Mucosa of rectum (tissue), 2 donors: Measurements from ENCODE around the gene COL4A2.

Experiments
- H3K27ac ChIP-seq, 2 donors: one replicate each; pipeline ENCODE4 v1.7.0; 2013; ENCODE audit warnings: inconsistent platforms in 2 of 2, low read depth in 2 of 2, low read length in 2 of 2
- H3K27me3 ChIP-seq, 2 donors: one replicate each; pipeline ENCODE4 v1.7.0; 2013; ENCODE audit warnings: low read length in 2 of 2; ENCODE audit not compliant: control insufficient read depth in 2 of 2, insufficient read depth in 2 of 2
- H3K36me3 ChIP-seq, 2 donors: one replicate each; pipeline ENCODE4 v1.7.0; 2013; ENCODE audit warnings: low read length in 2 of 2; ENCODE audit not compliant: control insufficient read depth in 2 of 2, insufficient read depth in 2 of 2
- H3K4me1 ChIP-seq, 2 donors: one replicate each; pipeline ENCODE4 v1.7.0; 2013; ENCODE audit warnings: low read length in 2 of 2, mild to moderate bottlenecking in 1 of 2; ENCODE audit not compliant: control insufficient read depth in 2 of 2, insufficient read depth in 2 of 2
- H3K4me3 ChIP-seq, 2 donors: one replicate each; pipeline ENCODE4 v1.7.0; 2013; ENCODE audit warnings: low read length in 2 of 2
- H3K9ac ChIP-seq, 2 donors: one replicate each; pipeline ENCODE4 v1.7.0; 2013; ENCODE audit warnings: low read length in 2 of 2, low read depth in 1 of 2, mild to moderate bottlenecking in 1 of 2
- H3K9me3 ChIP-seq, 2 donors: one replicate each; pipeline ENCODE4 v1.7.0; 2013; ENCODE audit warnings: low read length in 2 of 2; ENCODE audit not compliant: control insufficient read depth in 2 of 2
- donor health status: healthy.
- donor health status: Normal muscosa, but diverticular disease.

COL4A2 gene

DNA sequence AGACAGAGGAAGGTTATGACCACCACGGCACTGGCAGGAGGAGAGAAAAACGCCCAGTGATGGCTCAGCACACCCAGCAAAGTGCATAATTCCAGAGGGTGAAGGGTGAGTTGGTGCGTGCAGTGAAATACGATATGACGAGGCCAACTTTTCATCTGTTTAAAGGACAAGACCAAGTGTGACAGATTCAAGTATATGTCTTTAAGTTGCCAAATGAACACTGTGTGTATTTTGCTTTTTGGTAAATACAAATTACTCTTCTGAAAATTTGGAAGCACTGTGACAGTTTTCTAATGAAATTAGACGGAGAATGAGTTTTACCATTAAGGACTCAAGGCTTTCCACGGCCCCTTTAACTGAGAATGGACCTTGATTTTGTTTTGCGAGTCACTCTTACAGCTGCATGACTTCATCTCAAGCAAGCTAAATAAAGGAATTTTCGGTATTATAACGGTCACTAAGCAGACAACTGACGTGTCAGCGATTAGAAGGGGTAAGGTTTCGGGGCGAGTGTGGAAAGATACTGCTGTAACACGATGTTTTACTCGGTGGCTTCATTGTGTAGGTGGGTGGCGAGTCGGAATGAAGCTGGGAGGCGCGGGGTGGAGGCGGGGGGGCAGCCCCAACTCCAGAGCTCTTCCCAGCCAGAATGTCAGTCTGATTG is 22.8 kb downstream of the COL4A2 start:
- Histone ChIP-seq H3K36me3 (no peaks in the 10 kb centered on the region), H3K4me1 (peaks cover 0 to 5% of the 10 kb centered on the region in 2 donors), H3K27ac (peak overlapping the region; percentile 57 to 71), H3K9me3 (no peaks in the 10 kb centered on the region), H3K27me3 (no peaks in the 10 kb centered on the region), H3K4me3 (no peak overlapping the region), H3K9ac (no peak overlapping the region)

DNA sequence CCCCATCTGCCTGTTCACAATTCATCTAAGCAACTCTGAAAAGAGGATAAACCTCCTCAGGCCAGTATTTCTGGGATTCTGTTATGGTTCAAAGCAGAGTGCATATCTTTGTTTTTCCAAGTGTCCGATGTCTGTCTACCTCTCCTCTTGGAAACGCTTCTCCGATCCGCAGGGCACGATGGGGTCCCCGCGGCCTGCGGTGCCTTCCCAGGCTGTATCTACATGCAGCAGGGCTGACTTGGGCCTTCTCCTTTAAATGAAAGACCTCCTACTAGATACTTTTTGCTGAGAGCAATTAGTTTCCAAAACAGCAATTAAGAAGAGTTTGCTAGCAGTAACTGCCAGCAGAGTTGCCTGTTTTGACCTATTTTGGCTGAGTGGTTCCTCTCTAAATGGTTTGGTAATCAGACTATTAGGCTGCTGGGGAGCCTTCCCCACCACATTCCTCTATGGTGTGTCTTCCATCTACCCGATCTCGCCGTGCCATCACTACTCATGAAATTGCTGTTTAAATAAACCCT is 23.5 kb downstream of the COL4A2 start:
- Histone ChIP-seq H3K27ac (peak overlapping the region; percentile 57 to 71), H3K9ac (no peak overlapping the region), H3K36me3 (no peaks in the 10 kb centered on the region), H3K4me3 (no peak overlapping the region), H3K27me3 (no peaks in the 10 kb centered on the region), H3K9me3 (no peaks in the 10 kb centered on the region), H3K4me1 (peaks cover 0 to 5% of the 10 kb centered on the region in 2 donors)

DNA sequence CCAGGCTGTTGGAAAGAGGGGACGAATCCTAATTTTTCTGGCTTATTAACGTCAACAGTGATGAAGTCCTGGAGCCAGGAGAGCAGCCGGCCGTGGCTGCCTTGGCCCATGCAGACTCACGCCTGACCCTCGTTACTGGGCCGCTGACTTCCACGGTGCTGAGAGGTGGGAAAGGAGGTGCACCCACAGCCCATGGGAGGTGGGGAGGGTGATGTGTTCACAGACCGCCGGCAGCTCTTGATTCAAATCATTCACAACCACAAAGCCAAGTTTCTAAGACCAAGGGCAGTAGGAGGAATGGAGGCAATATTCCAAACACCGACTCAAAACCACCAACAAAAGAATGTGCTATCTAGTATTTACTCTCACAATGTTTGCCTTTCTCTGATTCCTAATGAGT is 24.3 kb downstream of the COL4A2 start:
- Histone ChIP-seq H3K9ac (no peak overlapping the region), H3K4me1 (peaks cover 0 to 5% of the 10 kb centered on the region in 2 donors), H3K27ac (peak overlapping the region; percentile 46 to 63)

DNA sequence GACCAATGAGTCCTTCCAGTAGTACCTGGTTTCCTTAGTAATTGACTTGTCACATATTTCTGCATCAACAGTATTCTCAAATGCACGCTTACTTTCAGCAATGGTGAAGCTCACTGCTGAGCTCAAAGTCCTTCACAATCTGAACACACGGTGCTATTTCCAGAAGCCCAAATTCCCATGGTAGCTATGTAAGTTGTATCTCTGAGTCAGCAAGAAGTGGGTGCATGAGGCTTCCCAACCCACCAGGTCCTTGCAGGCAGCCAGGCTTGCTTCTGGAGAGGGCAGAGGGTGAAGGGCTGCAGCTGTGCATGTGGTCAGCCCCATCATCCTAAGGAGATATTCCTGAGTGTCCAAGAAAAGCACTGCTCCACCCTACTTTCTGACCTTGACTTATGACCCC is 25.7 kb downstream of the COL4A2 start:
- no peak overlapping the region for H3K9ac ChIP-seq
- no peaks in the 10 kb centered on the region for H3K36me3 ChIP-seq
- no peaks in the 10 kb centered on the region for H3K27me3 ChIP-seq
- H3K4me1 ChIP-seq, result peaks cover 5 to 9% of the 10 kb centered on the region in 2 donors
- no peaks in the 10 kb centered on the region for H3K9me3 ChIP-seq
- H3K27ac ChIP-seq, result no peak overlapping the region
- H3K4me3 ChIP-seq, result no peak overlapping the region

More for the DNA sequence above, 24.3 kb downstream of the COL4A2 start:
- Histone ChIP-seq H3K4me3 (no peak overlapping the region), H3K36me3 (no peaks in the 10 kb centered on the region), H3K27me3 (no peaks in the 10 kb centered on the region), H3K9me3 (no peaks in the 10 kb centered on the region)

DNA sequence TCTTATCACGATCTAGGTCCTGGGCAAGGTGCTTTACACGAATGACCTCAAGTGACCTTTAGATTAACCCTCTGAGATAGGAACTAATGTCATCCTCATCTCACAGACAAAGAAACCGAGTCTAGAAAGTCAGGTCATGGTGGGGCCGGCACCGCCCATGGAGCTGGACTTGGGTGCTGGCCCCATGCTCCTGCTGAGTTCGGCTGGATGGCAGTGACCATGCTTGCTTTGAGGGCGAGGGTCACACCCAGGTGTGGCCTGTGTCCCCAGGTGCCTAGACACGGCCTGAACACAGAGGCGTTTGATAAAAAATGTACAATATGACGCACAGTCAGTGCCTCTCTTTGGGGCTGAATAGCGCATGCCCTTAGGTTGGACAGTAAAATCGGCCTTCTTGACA is 26.8 kb downstream of the COL4A2 start:
- no peak overlapping the region for H3K4me3 ChIP-seq
- H3K4me1 ChIP-seq, result peaks cover 5 to 9% of the 10 kb centered on the region in 2 donors
- no peaks in the 10 kb centered on the region for H3K27me3 ChIP-seq
- no peaks in the 10 kb centered on the region for H3K9me3 ChIP-seq
- H3K27ac ChIP-seq, result no peak overlapping the region
- H3K9ac ChIP-seq, result no peak overlapping the region
- no peaks in the 10 kb centered on the region for H3K36me3 ChIP-seq

DNA sequence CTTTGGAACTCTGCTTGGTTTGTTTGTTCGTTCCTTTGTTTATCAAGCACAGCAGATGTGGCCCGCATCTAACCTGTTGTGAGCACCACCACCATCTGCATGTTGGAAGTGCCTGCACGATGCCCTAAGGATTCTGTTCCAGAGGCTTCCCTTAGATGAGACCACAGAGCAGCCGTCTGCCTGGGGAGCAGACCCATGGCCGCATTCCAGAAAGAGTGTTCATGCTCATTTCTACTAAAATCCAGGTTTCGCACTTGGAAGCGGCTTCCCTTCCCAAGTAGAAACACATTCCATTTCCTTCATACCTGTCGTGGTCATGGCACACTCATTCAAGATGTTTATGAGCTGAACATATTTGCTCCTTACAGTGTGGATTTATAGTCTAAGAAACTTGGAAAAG is 27.2 kb downstream of the COL4A2 start:
- H3K4me3 ChIP-seq, result no peak overlapping the region
- H3K4me1 ChIP-seq, result peaks cover 5 to 9% of the 10 kb centered on the region in 2 donors
- H3K9ac ChIP-seq, result no peak overlapping the region
- no peaks in the 10 kb centered on the region for H3K36me3 ChIP-seq
- H3K9me3 ChIP-seq, result no peaks in the 10 kb centered on the region
- H3K27me3 ChIP-seq, result no peaks in the 10 kb centered on the region
- H3K27ac ChIP-seq, result no peak overlapping the region

DNA sequence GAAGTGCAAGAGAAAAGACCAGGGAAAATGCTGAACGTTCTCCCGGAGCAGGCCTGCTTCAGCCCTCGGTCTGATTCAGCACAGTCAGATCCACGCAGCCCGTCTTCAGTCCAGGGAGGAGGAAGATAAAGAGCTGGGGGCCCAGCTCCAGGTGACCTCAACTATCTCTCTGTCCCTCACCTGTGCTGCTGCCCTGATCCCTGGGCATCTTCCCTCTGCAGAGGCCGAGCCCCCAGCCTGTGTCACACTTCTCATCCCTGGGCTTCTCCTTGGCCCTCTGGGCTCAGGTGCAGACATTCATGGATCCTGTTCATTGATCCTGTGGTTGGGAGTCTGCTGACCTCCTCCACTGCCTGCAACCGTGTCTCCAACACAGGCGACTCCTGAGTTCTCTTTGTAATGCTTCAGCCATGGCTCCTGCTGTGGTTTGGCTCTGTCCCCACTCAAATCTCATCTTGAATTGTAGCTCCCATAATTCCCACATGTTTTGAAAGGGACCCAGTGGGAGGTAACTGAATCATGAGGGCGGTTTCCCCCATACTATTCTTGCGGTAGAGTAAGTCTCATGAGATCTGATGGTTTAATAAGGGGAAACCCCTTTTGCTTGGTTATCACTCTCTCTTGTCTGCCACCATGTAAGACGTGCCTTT is 27.9 kb downstream of the COL4A2 start:
- Histone ChIP-seq H3K4me3 (no peak overlapping the region), H3K36me3 (no peaks in the 10 kb centered on the region), H3K27ac (no peak overlapping the region), H3K9me3 (no peaks in the 10 kb centered on the region), H3K4me1 (peaks cover 5 to 9% of the 10 kb centered on the region in 2 donors), H3K9ac (no peak overlapping the region), H3K27me3 (no peaks in the 10 kb centered on the region)

DNA sequence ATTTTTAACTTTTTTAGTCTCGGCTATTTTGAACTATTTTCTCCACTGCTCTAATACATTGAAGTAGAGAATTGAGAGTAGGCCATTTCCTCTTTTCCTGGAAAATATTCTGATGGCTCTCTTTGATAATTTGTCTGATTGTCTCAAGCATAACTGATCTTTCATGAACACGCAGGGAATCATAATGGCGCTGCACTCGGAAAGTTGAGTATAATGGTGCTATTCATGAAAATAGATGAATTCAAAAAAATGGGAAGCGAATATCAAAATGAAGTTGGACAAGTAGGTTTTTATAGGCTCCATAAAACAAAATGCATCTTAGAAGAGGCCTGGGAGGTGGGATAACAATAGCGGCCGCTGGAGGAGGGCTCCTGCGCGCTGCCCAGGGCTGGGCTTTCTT is 29.0 kb downstream of the COL4A2 start:
- Histone ChIP-seq H3K27me3 (no peaks in the 10 kb centered on the region), H3K27ac (peak overlapping the region in 1 of 2 donors; percentile 75), H3K9me3 (no peaks in the 10 kb centered on the region), H3K4me3 (no peak overlapping the region), H3K4me1 (peaks cover 6 to 11% of the 10 kb centered on the region in 2 donors), H3K36me3 (no peaks in the 10 kb centered on the region), H3K9ac (no peak overlapping the region)

DNA sequence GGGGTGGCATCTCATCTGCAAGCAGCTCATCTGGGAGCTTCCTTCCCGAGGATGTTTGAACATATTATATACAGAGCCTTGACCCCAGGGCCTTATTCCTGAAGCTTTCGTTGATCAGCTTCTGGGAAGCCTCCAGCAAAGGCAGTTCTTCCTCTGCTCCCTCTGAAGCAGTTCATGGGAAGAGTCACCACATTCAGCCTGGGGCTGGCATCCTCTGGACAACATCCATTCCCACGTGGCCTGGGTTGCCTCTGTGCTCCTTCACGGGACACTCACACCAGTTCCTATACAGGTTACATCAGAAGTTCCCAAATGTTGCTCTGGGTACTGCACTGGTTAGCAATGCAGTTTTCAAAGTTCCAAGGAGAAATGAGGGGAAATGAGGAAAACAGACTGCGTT is 29.6 kb downstream of the COL4A2 start:
- Histone ChIP-seq H3K4me1 (peaks cover 7 to 15% of the 10 kb centered on the region in 2 donors), H3K27ac (peak overlapping the region in 1 of 2 donors; percentile 75), H3K9ac (no peak overlapping the region)

DNA sequence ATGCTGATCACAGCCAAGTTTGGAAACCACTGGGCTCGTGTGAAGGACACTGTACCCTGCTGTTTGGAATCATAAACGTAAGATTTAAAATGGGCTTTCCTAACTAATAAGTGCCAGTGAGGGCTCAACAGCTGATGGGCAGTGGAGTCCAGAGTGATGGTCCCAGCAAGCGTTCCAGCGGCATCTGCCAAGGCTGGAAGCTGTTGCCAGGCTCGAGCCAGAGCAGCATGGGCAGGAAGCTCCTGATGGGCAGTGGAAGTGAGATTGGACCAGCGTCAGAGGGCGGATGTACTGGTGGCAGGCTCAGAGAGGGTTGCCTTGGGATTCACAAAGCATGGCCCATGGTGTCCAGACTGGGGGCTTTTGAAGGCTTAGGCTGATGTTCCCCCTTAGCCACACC is 30.2 kb downstream of the COL4A2 start:
- H3K9me3 ChIP-seq, result no peaks in the 10 kb centered on the region
- peaks cover 7 to 15% of the 10 kb centered on the region in 2 donors for H3K4me1 ChIP-seq
- H3K4me3 ChIP-seq, result no peak overlapping the region
- no peak overlapping the region for H3K9ac ChIP-seq
- H3K36me3 ChIP-seq, result no peaks in the 10 kb centered on the region
- H3K27me3 ChIP-seq, result peaks cover 0 to 5% of the 10 kb centered on the region in 2 donors
- peak overlapping the region; percentile 0 to 75 for H3K27ac ChIP-seq

More for the DNA sequence above, 29.6 kb downstream of the COL4A2 start:
- Histone ChIP-seq H3K36me3 (no peaks in the 10 kb centered on the region), H3K4me3 (no peak overlapping the region), H3K27me3 (peaks cover 0 to 3% of the 10 kb centered on the region in 2 donors), H3K9me3 (no peaks in the 10 kb centered on the region)
